Lower leg skin (tissue), 4 donors: Measurements from ENCODE around the gene GJB5. TPM values are rescaled to one million over a fixed set of nuclear protein-coding genes. Genes with fewer than 3 reads are reported as not detected.
"Not testable (repeated sequence)": the region's sequence is repeated elsewhere in the genome, so short reads cannot be mapped to it uniquely, and the experiment has no call there.

Source experiments
- DNase-seq, 2 donors: peaks; one replicate each; pipeline ENCODE4 v3.0.0-alpha.2; 2019; ENCODE audit warnings: low spot score in 2 of 2
- H3K4me3 ChIP-seq: fragments of 200-600 bp; sonication (generic); 2 replicates; pipeline ENCODE4 v1.5.1; 2017; ENCODE audit warnings: mild to moderate bottlenecking, low read depth; ENCODE audit not compliant: poor library complexity, severe bottlenecking
- POLR2A ChIP-seq, 2 donors: fragments of 450-650 bp; IDR thresholded peaks; one replicate each; pipeline ENCODE4 v1.6.1; 2016 to 2017; ENCODE audit warnings: antibody characterized with exemption in 2 of 2, mild to moderate bottlenecking in 1 of 2, moderate library complexity in 1 of 2
- WGBS, 2 donors: methylation state at CpG; one replicate each; pipeline ENCODE4 v1.1.5; 2018; 5-methylcytosine and 5-hydroxymethylcytosine counted together
- intact Hi-C: fragments of 100-400 bp; cut with DNase I; formaldehyde crosslinking; loops from one replicate; pipeline ENCODE4 v1.15.0; 2023; ENCODE audit warnings: low total_unique reads
- total RNA-seq, 4 donors: library from RNA; depleted of rRNA; stranded (reverse); fragments of >200 nt; gene quantifications; one replicate each; pipeline ENCODE4 v1.1.0, GENCODE V29; 2016
- TF ChIP-seq, protein P1 (sequence below), 3 donors: fragments of 450-650 bp; IDR thresholded peaks; one replicate each; pipeline ENCODE4 v1.5.1; 2016; ENCODE audit warnings: antibody characterized with exemption in 3 of 3, mild to moderate bottlenecking in 3 of 3, moderate library complexity in 2 of 3

GJB5 gene
- total RNA-seq, 4 donors from 2014 or later, result 105 to 156 (median 134) TPM

DNA sequence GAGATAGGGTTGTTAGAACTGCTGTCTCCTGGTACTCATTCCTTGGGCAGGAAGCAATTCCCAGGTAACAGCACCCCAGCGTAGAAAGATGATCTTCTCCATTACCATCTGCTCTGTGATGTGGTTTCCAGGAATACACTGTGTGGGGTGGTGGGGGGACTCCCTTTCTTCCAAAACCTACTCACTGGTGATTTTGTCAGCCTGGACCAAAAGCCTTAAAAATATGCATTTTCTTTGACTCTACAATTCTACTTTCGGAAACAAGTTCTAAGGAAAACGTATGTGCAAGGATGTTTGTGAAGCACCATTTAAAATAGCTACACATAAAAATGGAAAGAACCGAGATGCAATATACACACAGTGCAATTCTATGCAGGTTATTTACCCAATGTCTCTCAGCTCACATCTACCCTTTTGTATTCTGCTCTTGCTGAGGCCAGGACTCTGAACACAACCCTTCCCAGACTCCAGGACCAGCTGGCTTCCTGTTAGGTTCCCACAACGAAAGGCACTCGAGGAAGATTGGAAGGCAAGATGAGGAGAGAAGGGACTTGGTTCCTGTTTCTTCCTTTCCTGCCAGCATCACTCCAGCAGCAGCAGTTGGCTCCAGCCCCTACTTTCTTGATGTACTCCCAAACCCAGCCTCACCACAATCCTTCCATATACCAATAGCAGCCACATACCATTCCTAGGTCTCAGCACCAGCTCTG lies 33.0 kb upstream of the GJB5 start:
- TF ChIP-seq, protein P1, sequence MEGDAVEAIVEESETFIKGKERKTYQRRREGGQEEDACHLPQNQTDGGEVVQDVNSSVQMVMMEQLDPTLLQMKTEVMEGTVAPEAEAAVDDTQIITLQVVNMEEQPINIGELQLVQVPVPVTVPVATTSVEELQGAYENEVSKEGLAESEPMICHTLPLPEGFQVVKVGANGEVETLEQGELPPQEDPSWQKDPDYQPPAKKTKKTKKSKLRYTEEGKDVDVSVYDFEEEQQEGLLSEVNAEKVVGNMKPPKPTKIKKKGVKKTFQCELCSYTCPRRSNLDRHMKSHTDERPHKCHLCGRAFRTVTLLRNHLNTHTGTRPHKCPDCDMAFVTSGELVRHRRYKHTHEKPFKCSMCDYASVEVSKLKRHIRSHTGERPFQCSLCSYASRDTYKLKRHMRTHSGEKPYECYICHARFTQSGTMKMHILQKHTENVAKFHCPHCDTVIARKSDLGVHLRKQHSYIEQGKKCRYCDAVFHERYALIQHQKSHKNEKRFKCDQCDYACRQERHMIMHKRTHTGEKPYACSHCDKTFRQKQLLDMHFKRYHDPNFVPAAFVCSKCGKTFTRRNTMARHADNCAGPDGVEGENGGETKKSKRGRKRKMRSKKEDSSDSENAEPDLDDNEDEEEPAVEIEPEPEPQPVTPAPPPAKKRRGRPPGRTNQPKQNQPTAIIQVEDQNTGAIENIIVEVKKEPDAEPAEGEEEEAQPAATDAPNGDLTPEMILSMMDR (IDR thresholded peaks at IDR 0.05), result no peak
- TF ChIP-seq POLR2A (IDR thresholded peaks at IDR 0.05), result no peak
- 66 to 74% methylated on average over 6 of the region's 6 CpGs for WGBS, 2 donors
- DNase-seq, result no peak
- intact Hi-C loops, result no loop called here
- H3K4me3 ChIP-seq, result no peak overlapping the region

DNA sequence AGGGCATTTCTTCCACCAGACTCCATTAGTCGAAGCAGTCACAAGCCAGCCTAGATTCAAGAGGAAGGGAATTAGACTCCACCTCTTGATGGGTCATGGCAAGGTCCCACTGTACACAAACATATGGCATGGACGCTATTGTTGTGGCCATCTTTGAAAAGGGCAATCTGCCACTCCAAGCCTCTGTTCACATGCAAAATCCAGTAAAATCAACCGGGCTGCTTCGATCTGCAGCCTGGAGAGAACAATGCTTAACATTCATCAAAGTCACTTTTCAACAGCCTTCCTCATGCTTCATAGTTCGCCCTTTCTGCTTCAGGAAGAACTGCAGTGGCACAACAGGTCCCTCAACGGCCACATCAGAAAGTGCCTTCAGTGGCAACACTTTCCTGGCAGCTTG lies 28.0 kb upstream of the GJB5 start:
- DNase-seq, result no peak
- H3K4me3 ChIP-seq, result no peak overlapping the region
- intact Hi-C loops, result no loop called here
- WGBS, 2 donors, result 74 to 75% methylated on average over 6 of the region's 6 CpGs
- TF ChIP-seq POLR2A (IDR thresholded peaks at IDR 0.05), result no peak
- TF ChIP-seq, protein P1 (IDR thresholded peaks at IDR 0.05), result no peak

DNA sequence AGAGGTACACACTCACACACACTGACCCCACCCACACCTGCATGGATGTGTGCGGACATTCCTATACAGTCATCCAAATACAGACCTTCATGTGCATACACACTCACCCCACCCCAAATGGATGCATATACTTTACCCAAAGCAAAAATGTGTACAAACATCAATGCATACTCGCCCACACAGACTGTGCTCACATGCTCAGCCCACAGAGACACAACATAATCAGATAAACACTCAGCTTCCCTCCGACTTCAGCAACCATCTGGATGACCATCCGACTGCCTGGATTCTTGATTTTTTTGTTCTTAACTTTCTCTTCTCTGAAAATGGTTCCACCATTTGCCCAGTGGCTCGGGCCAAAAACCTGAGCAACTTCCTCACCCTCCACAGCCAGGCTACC lies 24.4 kb upstream of the GJB5 start:
- no peak for DNase-seq
- WGBS, 2 donors, result 81 to 85% methylated on average over 5 of the region's 5 CpGs
- intact Hi-C loops, result no loop called here
- no peak for TF ChIP-seq POLR2A (IDR thresholded peaks at IDR 0.05)
- TF ChIP-seq, protein P1 (IDR thresholded peaks at IDR 0.05), result no peak
- H3K4me3 ChIP-seq, result no peak overlapping the region

DNA sequence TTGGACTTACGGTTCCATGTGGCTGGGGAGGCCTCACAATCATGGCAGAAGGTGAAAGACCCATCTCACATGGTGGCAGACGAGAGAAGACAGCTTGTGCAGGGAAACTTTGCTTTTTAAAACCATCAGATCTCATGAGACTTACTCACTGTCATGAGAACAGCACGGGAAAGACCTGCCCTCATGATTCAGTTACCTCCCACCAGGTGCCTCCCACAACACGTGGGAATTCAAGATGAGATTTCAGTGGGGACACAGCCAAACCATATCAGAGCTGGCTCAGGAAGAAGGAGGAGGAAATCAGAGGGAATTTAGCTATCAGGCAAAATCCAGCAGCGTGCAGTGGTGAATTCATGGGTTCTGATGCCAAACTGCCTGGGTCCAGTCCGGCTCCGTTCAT lies 22.0 kb upstream of the GJB5 start:
- intact Hi-C loops, H3K4me3 ChIP-seq, DNase-seq: not testable (repeated sequence)
- WGBS, 2 donors, result 65 to 72% methylated on average over 7 of the region's 7 CpGs

DNA sequence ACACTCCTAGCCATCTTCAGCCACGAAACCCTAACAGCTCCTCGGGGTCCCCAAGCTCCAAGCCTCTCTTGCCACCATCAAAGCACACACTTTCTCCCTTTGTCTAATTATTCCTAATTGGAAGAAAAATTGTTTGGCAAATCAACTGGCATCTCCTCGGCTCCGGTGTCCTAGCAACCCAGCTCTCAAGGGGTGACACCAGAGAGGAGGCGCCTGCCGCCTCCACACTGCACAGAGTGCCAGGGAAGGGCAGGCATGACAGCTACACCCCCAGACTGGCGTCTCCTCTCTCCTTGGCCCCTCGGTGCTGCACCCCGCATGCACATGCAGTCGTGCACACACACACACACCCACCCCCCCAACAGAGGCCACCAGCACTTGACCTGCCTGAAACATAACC lies 18.2 kb upstream of the GJB5 start:
- no peak overlapping the region for H3K4me3 ChIP-seq
- intact Hi-C loops, result no loop called here
- TF ChIP-seq, protein P1 (IDR thresholded peaks at IDR 0.05), result no peak
- TF ChIP-seq POLR2A (IDR thresholded peaks at IDR 0.05), result no peak
- 79 to 80% methylated on average over 10 of the region's 10 CpGs for WGBS, 2 donors
- DNase-seq, result no peak

DNA sequence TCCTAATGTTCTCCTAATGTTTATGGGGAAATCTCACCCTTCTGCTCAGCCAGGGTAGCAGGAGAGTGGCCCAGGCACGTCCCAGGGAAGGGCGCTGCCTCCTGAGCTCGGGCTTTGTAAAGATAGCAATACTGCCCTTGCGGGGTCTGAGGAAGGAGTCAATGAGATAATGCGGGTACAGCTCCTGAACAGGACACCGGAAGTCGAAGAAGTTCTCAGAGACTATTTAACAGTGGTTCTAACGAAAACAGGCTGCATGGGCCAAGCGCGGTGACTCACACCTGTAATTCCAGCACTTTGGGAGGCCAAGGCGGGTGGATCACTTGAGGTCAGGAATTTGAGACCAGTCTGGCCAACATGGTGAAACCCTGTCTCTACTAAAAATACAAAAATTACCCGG lies 17.6 kb upstream of the GJB5 start:
- intact Hi-C loops, H3K4me3 ChIP-seq, DNase-seq: not testable (repeated sequence)
- WGBS, 2 donors, result 83 to 87% methylated on average over 12 of the region's 12 CpGs

DNA sequence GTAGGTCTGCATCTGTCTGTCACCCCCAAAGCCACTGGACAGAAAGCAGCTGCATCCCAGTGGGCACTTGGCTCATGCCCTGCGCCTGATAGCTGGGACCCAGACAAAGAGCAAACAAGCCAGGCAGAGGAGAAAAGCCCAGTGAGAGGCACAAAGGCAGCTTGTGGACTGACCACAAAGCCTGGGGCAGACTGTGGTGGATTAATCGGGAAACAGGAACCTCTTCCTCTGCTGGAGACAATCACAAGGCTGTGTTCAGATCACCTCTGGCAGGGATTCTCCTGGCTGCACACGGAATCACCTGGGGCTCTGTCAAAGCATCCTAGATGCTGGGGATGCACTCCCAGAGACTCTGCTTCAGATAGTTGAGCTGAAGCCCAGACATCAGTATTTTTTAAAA lies 15.2 kb upstream of the GJB5 start:
- DNase-seq, result no peak
- no peak overlapping the region for H3K4me3 ChIP-seq
- 47 to 62% methylated on average over 3 of the region's 3 CpGs for WGBS, 2 donors
- no peak for TF ChIP-seq POLR2A (IDR thresholded peaks at IDR 0.05)
- TF ChIP-seq, protein P1 (IDR thresholded peaks at IDR 0.05), result no peak
- intact Hi-C loops, result loop anchor here (5.0 kb wide), 1 partner anchor 1107 kb away; no protein-coding TSS in a partner anchor
